Measurements from ENCODE around the gene SAG.

SAG gene

GRCh38 chr2:233307565-233307964, at the start of gene SAG:
Gene SAG (plus strand): TSS chr2:233307816. CDS start chr2:233309190, 1,374 bp downstream.
- no peak within 1 kb of the TSS for H3K27ac ChIP-seq
- no peak for DNase-seq (ENCODE audit: low read depth, low spot score)

- no peak for DNase-seq (ENCODE audit: low read depth, low spot score)
- H3K27ac ChIP-seq = no peak overlapping the region
Observed at GRCh38 chr2:233258211-233258610, 49.4 kb upstream of the SAG start.

GRCh38 chr2:233259730-233260129, 47.9 kb upstream of the SAG start:
- DNase-seq (ENCODE audit: low read depth, low spot score) = no peak
- no peak overlapping the region for H3K27ac ChIP-seq

- H3K27ac ChIP-seq = no peak overlapping the region
- no peak for DNase-seq (ENCODE audit: low read depth, low spot score)
Observed at GRCh38 chr2:233260661-233261060, 47.0 kb upstream of the SAG start.

GRCh38 chr2:233261819-233262555, 45.6 kb upstream of the SAG start:
- no peak overlapping the region for H3K27ac ChIP-seq
- no peak for DNase-seq (ENCODE audit: low read depth, low spot score)

GRCh38 chr2:233262562-233262961, 45.1 kb upstream of the SAG start:
- DNase-seq (ENCODE audit: low read depth, low spot score) = no peak
- no peak overlapping the region for H3K27ac ChIP-seq

- no peak for DNase-seq (ENCODE audit: low read depth, low spot score)
- no peak overlapping the region for H3K27ac ChIP-seq
Observed at GRCh38 chr2:233263045-233263570, 44.5 kb upstream of the SAG start.

- DNase-seq (ENCODE audit: low read depth, low spot score) = no peak
- H3K27ac ChIP-seq = no peak overlapping the region
Observed at GRCh38 chr2:233264667-233265066, 42.9 kb upstream of the SAG start.

GRCh38 chr2:233265899-233266431, 41.7 kb upstream of the SAG start:
- H3K27ac ChIP-seq = no peak overlapping the region
- no peak for DNase-seq (ENCODE audit: low read depth, low spot score)

- H3K27ac ChIP-seq = no peak overlapping the region
- no peak for DNase-seq (ENCODE audit: low read depth, low spot score)
Observed at GRCh38 chr2:233266481-233266880, 41.1 kb upstream of the SAG start.

GRCh38 chr2:233267516-233268245, 39.9 kb upstream of the SAG start:
- no peak overlapping the region for H3K27ac ChIP-seq
- no peak for DNase-seq (ENCODE audit: low read depth, low spot score)

- DNase-seq (ENCODE audit: low read depth, low spot score) = no peak
- no peak overlapping the region for H3K27ac ChIP-seq
Observed at GRCh38 chr2:233270366-233270765, 37.2 kb upstream of the SAG start.

GRCh38 chr2:233270951-233271350, 36.7 kb upstream of the SAG start:
- H3K27ac ChIP-seq = no peak overlapping the region
- DNase-seq (ENCODE audit: low read depth, low spot score) = no peak

- no peak for DNase-seq (ENCODE audit: low read depth, low spot score)
- H3K27ac ChIP-seq = no peak overlapping the region
Observed at GRCh38 chr2:233271693-233272092, 35.9 kb upstream of the SAG start.

- no peak overlapping the region for H3K27ac ChIP-seq
Observed at GRCh38 chr2:233273120-233273519, 34.5 kb upstream of the SAG start.

GRCh38 chr2:233275223-233275622, 32.4 kb upstream of the SAG start:
- H3K27ac ChIP-seq = no peak overlapping the region
- DNase-seq (ENCODE audit: low read depth, low spot score) = no peak

More at GRCh38 chr2:233273120-233273519, 34.5 kb upstream of the SAG start:
- DNase-seq (ENCODE audit: low read depth, low spot score) = no peak

- no peak for DNase-seq (ENCODE audit: low read depth, low spot score)
- no peak overlapping the region for H3K27ac ChIP-seq
Observed at GRCh38 chr2:233278921-233279320, 28.7 kb upstream of the SAG start.

GRCh38 chr2:233280114-233280693, 27.4 kb upstream of the SAG start:
- H3K27ac ChIP-seq = no peak overlapping the region
- DNase-seq (ENCODE audit: low read depth, low spot score) = no peak

- DNase-seq (ENCODE audit: low read depth, low spot score) = no peak
- no peak overlapping the region for H3K27ac ChIP-seq
Observed at GRCh38 chr2:233281553-233281952, 26.1 kb upstream of the SAG start.

GRCh38 chr2:233281992-233282603, 25.5 kb upstream of the SAG start:
- DNase-seq (ENCODE audit: low read depth, low spot score) = no peak
- H3K27ac ChIP-seq = no peak overlapping the region

All from epithelial cell of prostate (primary cell).